Esophagus squamous epithelium (tissue), 4 donors: ENCODE data around the gene CIBAR2.

ENCODE experiments used
- CTCF ChIP-seq, 6 experiments: fragments of 450-650 bp in 4 of 6; fragments of 200-600 bp in 2 of 6; sonication (generic) in 2 of 6; IDR thresholded peaks; one replicate each; pipeline ENCODE4 v1.5.1; 2016 to 2019; ENCODE audit warnings: antibody characterized with exemption in 6 of 6, mild to moderate bottlenecking in 4 of 6, moderate library complexity in 4 of 6
- POLR2A ChIP-seq, 4 donors: fragments of 450-650 bp; IDR thresholded peaks; one replicate each; pipeline ENCODE4 v1.6.1; 2017; ENCODE audit warnings: antibody characterized with exemption in 4 of 4, mild to moderate bottlenecking in 4 of 4, moderate library complexity in 3 of 4

- TF ChIP-seq POLR2A (IDR thresholded peaks at IDR 0.05): no peak
- no peak for TF ChIP-seq CTCF (IDR thresholded peaks at IDR 0.05)
These were observed 15.4 kb downstream of the CIBAR2 start for GRCh38 chr16:85096921-85097320.
